GM21825 (cell line): ENCODE results near the gene MUC2.

Experiments used
- ATAC-seq: cut with Tn5 transposase; IDR thresholded peaks from one replicate; pipeline ENCODE4 v1.9.1; 2021; ENCODE audit warnings: mild to moderate bottlenecking, moderate library complexity; ENCODE audit not compliant: unreplicated experiment

Gene MUC2

DNA sequence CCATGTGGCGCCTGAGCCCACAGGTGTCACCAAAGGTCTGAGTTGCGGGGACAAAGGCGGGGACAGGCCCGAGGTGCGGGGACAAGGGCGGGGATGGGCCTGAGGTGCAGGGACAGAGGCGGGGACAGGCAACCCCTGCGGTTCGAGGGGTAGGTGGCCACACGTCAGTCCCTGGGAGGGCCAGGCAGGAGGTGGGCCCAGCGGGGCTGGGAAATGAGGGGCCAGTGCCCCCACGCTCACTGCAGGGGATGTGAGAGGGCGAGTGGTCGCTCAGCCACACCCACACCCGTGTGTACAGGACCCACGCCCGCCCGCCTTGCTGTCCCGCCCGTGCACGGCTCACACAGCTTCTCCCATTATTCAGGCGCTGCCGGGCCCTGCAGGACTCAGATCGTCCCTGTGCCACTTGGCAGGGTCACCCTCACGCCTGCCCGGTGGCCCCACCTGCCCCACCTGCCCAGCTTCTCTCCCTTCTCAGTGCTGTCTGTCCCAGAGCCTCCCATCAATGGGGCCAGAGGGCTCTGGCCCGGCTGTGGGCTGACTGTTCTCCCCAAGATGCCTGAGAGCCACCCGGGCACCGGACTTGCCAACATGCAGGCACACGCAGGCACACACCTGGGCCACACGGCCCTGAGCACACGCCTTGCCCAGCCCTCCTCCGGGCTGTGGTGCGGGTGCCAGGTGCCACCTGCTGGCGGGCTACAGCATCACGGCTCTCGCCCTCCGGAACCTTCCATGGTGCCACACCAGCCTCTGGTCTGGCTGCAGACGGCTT, 23.9 kb upstream of the MUC2 start:
- no peak for ATAC-seq

DNA sequence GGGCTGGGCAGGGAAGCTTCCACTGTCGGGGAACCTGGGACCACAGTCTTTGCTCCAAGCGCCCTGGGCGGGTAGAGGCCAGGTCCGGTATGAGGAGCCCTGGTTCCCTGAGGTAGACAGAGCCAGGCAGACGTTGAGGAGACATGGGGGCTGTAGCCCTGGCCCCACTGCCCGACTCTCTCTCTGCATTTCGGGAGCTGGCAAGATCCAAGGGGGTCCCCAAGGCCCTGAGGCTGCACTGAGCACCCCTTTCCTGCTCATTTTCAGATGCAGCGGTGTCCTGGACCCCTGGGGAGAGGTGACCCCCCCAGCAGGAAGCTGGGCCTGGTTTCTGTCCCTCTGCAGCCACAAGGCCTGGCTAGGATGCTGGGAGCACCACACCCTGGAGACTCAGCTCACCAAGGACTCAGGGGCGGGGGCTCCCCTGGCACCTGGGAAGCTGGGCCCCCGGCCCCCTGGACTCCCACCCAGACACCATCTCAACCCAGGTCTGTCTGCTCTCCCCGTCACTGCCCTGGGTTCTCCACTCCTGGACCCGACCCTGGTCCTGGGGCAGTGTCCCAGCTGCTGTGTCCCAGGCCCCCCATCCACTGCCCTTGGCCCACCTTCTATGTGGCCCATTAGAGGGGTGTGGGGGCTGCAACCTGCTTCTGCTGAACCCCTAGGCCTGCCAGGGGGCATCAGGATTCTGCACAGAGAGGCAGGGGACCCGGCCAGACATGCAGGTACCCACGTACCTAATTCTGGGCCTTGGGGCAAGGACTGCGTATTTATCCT, 23.1 kb upstream of the MUC2 start:
- no peak for ATAC-seq

DNA sequence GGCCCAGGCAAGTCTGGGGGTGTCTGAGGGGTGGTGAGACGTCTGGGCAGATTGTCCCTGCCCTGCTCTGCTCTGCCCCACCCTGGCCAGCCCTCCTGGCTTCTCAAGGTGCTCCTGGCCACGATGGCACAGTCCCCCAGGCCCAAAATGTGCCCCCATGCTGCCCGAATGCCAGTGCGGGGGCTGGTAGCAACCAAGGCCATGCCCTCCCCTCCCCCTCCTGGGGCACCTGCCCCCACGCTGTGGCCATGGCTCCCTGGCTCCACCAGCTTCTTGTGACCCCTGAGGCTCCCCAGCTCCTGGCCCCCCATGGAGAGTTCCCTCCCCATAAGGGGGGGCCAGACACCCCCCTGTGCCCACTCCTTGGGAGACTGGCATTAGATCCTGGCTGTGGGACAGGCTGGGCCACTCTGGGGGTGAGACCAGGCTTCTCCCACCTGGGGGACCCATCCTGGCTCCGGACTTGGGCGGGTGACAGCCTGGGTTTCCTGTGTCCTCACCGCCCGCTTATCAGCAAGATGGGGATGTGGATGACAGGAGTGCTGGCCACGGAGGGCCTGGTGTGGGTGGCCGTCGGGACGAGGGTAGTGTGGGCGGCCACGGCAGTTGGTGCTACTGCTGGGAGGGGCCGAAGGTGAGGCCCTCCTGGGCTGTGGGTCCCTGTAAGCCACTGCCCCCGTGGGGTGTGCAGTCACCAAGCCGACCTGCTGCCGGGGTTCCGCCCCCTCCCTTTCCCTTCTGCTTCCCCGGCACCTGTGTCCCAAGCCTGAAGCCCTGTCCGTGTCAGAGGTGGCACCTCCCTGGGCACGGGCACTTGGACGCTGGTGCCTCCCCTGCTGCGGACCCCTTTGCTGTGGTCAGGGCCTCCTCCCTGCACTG, 22.3 kb upstream of the MUC2 start:
- no peak for ATAC-seq

DNA sequence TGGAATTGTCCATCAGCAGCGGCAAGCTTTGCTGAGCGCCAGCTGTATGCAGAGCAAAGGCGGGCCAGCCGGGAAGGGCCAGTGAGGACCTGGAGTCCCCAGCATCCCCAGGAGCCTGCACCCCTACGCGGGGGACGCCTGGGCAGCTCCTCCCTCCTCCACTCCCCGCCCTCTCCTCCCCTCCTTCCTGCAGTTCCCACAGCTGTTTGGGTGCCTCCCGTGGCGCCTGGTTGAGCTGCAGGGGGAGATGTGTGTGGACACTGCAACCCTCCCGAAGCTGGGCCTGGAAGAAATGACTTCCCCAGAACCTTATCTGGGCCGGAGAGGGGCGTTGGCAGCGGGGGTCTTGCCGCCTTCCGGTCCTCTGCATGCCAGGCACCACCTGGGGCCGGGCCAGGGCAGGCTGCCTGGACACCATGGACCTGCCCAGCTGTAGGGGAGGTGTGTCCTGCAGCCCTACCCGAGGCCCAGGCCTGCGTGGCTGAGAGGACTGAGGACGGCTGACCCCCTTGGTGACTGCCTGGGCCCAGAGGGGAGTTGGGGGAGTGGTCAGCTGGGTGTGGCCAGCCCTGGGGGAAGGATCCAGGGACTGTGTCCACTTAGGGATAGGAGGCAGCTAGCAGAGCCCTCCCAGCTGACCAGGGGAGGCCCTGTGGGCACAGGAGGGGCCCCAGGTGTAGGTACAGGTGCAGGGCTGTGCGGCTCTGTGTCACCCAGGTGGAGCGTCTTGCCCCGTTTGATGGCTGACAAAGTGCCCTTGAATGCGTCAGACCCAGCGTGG, 21.4 kb upstream of the MUC2 start:
- ATAC-seq, result no peak

DNA sequence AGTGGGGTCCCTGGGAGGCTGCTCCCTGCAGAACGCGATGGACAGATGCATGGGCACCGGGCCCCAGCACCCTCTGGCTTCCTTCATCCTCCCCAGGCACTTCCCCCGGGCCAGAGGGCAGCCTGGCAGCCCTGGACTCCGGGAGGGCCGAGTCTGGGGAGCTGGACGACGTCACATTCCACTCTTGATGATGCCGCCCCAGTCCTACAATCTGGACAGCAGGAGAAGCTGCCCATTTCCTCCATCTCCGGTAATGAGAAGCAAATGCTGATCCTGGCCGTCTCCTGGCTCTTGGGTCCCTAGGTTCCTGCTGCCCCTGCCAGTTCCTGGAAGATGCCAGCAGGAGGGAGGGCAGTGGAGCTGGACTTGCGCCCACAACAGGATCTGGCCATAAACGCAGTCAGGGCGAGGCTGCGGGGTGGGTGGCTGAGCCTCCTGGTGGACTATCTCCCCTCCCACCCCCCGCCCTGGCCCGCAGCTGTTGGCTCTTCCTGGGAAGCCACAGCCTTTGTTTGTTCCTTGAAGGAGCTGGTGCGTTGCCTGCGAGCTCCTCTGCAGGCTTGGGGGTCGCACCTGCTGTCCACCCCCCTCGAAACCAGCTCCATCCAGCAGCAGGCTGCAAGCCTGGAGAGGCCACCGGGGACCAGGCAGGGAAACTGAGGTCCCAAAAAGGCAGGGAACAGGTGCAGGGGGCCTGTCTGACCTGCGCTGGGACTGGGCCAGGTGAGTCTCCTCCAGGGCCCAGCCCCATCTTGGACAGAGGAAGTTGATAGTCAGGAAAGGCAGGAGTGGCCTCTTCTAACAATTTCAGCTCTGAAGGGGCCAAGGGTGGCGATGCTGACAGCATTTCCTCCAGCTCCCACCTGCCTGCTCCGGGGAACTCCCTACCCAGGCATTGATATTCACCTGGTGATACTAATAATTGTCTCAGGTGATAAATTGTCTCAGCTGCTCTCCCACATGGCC, 20.2 kb upstream of the MUC2 start:
- no peak for ATAC-seq

GRCh38 chr11:1055109-1055703, 19.5 kb upstream of the MUC2 start:
- no peak for ATAC-seq

DNA sequence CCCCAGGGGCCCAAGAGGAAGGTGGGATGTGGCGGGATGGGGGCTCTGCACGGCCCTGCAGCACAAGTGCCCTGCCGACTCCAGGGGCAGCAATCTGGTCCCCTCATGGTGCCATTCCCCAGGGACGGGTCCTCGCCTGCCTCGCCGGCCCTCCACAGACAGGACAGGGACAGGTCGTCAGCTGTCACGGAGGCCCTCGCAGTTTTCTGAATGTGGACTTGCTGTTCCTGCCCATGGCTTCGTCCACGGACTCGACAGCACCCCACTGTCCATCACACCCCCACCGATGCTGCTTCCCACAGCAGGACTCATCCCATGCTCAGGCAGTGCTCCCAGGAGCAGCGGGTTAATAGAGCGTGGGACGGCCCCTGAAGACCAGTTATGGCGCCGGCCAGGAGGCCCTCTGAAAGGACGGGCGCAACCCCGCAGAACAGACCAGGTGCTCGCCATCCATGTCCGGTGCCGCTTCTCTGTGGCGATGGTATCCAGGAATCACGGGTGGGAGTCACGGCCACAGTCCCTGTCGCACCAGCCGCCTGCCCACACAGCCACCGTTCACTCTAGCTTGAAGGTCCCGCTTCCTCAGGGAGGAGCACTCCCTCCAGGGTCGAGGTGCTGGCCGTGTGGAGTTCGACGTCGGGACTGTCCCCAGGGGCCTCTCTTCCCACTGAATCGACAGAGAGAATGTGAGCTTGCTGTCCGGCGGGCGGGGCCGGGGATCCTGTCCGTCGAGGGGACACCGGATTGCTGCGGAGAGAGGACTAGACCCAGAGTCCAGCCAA, 18.5 kb upstream of the MUC2 start:
- ATAC-seq, result no peak

GRCh38 chr11:1057806-1058205, 16.9 kb upstream of the MUC2 start:
- ATAC-seq, result no peak

DNA sequence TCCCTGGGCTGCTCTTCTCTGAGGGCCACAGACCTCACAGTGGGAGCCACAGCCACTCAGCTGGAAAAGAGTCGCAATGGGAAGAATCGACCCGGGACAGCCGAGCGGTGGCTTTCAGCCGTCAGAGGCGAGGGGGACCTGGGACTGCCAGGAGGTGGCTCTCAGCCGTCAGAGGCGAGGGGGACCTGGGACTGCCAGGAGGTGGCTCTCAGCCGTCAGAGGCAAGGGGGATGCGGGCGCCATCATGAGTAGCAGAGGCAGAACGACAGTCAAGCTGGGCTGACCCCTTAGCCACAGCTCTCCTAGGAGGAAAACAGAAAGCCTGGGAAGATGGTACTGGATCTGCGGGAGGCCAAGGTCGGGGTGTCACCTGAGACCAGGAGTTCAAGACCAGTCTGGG, 14.9 kb upstream of the MUC2 start:
- ATAC-seq, result no peak

DNA sequence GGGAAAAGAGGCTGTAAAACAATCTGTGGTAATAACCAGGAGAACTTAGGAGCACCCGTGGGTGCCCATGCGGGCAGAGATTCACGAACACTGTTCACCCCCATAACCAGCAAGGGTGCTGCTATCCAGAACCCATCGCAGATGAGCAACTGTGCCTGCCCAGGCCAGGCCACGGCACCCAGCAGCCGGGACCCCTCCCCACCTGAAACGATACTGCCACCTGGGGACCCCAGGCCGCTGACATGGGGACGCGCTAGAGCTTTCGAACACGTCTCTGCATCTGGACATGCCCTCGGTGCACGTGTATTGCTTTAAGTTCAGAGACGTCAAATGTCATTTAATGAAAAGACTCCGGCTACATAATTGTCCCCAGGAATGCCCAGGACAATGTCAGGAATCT, 14.3 kb upstream of the MUC2 start:
- ATAC-seq, result no peak

DNA sequence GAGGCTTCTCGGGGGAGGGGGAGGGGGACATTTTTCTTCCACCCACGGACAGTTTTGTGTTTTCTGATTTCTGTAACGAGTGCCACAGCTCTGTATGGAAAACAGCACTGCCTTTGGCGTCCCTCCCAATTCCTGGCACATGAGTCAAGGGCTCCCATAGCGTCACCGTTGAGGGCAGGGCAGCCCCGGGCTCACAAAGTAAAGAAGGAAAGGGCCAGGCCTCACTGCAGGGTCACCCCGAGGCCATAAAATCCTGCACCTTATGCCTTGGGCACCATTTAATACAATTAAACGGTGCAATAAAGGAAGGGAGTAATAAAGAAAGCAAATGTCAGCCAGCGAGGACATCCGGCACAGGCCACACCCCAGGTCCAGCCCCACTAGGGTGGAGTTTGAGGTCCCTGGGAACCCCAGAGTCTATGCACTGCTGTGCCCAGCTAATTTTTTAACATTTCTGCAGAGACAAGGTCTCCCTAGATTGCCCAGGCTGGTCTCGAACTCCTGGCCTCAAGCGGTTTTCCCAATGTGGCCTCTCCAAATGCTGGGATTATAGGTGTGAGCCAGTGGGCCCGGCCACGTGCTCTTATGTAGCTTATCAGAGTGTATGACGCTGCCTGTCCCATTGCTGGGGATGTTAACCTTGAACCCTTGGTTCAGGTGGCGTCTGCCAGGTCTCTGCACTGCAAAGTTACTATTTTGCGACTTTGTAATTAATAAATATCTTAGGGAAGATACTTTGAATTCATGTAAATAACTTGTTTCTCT, 13.6 kb upstream of the MUC2 start:
- ATAC-seq, result no peak

GRCh38 chr11:1062075-1062820, 12.4 kb upstream of the MUC2 start:
- ATAC-seq, result no peak

DNA sequence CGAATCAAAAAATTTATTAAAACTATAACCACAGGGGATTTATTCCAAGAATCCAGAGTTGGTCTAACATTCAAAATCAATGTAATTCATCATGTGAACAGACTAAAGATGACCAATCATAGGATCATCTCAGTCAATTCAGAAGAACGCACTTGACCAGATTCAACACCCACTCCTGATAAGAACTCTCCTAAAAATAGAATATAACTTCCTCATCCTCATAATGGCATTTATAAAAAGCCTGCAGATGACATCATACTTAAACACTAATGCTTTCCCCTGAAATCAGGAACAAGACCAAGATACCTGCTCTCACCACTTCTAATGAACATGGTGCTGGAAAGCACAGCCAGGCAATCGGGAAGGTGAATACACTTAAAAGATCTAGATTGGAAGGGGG, 10.5 kb upstream of the MUC2 start:
- no peak for ATAC-seq

DNA sequence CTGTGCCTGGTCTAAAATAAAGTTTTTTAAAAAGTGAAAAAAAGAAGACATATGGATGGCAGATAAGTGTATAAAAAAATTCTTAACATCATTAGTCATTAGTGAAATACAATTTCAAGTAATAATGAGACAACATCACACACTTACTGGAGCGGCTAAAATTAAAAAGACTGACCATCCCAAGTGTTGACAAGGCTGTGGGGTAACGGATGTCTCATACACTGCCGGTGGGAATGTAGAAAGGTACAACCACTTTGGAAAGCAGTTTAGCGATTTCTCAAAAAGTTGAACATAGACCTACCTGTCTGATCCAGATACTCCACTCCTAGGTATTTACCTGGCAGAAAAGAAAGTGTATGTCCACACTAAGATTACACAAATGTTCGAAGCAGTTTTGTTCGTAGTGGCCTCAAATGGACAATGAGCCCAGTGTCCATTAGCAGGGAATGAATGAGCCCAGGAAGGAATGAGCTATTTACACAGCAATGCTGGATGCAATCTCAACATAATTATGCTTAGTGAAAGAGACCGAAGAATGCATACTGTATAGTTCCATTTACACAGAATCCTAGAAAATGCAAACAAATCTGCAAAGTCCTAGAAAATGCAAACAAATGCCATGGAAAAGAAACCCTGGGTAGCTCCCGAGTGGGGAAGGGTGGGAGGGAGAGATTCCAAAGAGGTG, 6.7 kb upstream of the MUC2 start:
- ATAC-seq, result no peak

GRCh38 chr11:1069740-1070139, 4.9 kb upstream of the MUC2 start:
- no peak for ATAC-seq
